K562 (cell line): Measurements from ENCODE around the gene LCN15. TPM values are rescaled to one million over a fixed set of nuclear protein-coding genes. Genes with fewer than 3 reads are reported as not detected.
A peak's percentile ranks its signal among the peaks of the same experiment; 100 is the strongest.

Experiments used
- ATAC-seq: fragments of 200-7000 bp; cut with Tn5 transposase; 3 replicates; pipeline ENCODE4 v1.9.1; 2020; ENCODE audit warnings: moderate library complexity
- BruUV-seq: library from RNA; stranded (reverse); fragments of 400-500 nt; replicated peaks from 2 replicates; lab custom pipeline; 2021; lab: Mats Ljungman, UMichigan
- CTCF ChIA-PET: fragments of 300-600 bp; formaldehyde crosslinking; extraction: SDS; loops from one replicate; lab custom pipeline; 2021; ENCODE audit warnings: low intra/inter-chr PET ratio; lab: Yijun Ruan, JAX
- POLR2A ChIA-PET: fragments of 300-600, 350-650 bp; sonication (Branson Sonifier 250); formaldehyde crosslinking; extraction: SDS; loops from one replicate; lab custom pipeline; 2021; ENCODE audit warnings: antibody characterized with exemption, inconsistent platforms; lab: Yijun Ruan, JAX
- DNase-seq, 4 experiments: peaks; one replicate each; pipeline versions ENCODE4 v3.0.0 to v3.0.0-alpha.2; 2011 to 2018; ENCODE audit warnings: low spot score in 3 of 4, mixed read lengths in 3 of 4; ENCODE audit errors: extremely low read depth in 1 of 4
- FAIRE-seq: peaks from 2 replicates; lab custom pipeline; 2011; peaks lifted over from hg19 to GRCh38; lab: Jason Lieb, UNC
- H2AFZ ChIP-seq: 2 replicates; pipeline ENCODE4 v1.6.0; 2011; ENCODE audit warnings: low read depth, low read length, control low read depth, inconsistent platforms
- H3K27ac ChIP-seq: fragments of 200-600 bp; 3 replicates; pipeline ENCODE4 v1.8.0; 2011; ENCODE audit warnings: low read depth, mild to moderate bottlenecking, control low read depth, inconsistent platforms, low read length, moderate library complexity, mixed read lengths; ENCODE audit errors: extremely low read depth
- H3K27me3 ChIP-seq, 2 experiments: fragments of 300-600 bp in 1 of 2; 2 replicates in 1 of 2; 3 replicates in 1 of 2; pipeline versions ENCODE4 v1.6.0 to v1.8.0; 2011; ENCODE audit warnings: inconsistent platforms in 2 of 2, low read length in 2 of 2, mild to moderate bottlenecking in 1 of 2, mixed read lengths in 1 of 2, moderate library complexity in 1 of 2; ENCODE audit not compliant: control insufficient read depth in 2 of 2, insufficient read depth in 2 of 2
- H3K36me3 ChIP-seq: fragments of 300-600 bp; 3 replicates; pipeline ENCODE4 v1.8.0; 2011; ENCODE audit warnings: mild to moderate bottlenecking, low read length, inconsistent platforms; ENCODE audit not compliant: control insufficient read depth, insufficient read depth
- H3K4me1 ChIP-seq, 2 experiments: fragments of 200-600 bp in 1 of 2; replicated peaks in 1 of 2; 2 replicates in 1 of 2; 3 replicates in 1 of 2; pipeline versions ENCODE4 v1.5.1 to v1.8.0; 2011; ENCODE audit warnings: inconsistent platforms in 2 of 2, low read length in 2 of 2, mild to moderate bottlenecking in 1 of 2, mixed read lengths in 1 of 2, moderate library complexity in 1 of 2; ENCODE audit not compliant: control insufficient read depth in 2 of 2, insufficient read depth in 2 of 2
- H3K4me2 ChIP-seq: 2 replicates; pipeline ENCODE4 v1.6.1; 2011; ENCODE audit warnings: low read length, control low read depth, inconsistent platforms, mixed read lengths; ENCODE audit not compliant: insufficient read depth
- H3K4me3 ChIP-seq: fragments of 200-600 bp; sonication (generic), shearing (Covaris generic); 2 replicates; pipeline ENCODE4 v1.5.1; 2016; ENCODE audit warnings: control low read depth, inconsistent platforms
- H3K79me2 ChIP-seq: fragments of 200-600 bp; 3 replicates; pipeline ENCODE4 v1.8.0; 2011; ENCODE audit warnings: low read length, inconsistent platforms; ENCODE audit not compliant: control insufficient read depth, insufficient read depth
- H3K9ac ChIP-seq, 2 experiments: 2 replicates each; pipeline versions ENCODE4 v1.6.0 to v1.6.1; 2011; ENCODE audit warnings: low read depth in 2 of 2, low read length in 2 of 2, control low read depth in 1 of 2, inconsistent platforms in 1 of 2, mild to moderate bottlenecking in 1 of 2, mixed read lengths in 1 of 2; ENCODE audit not compliant: insufficient read depth in 1 of 2
- H3K9me1 ChIP-seq: one replicate; pipeline ENCODE4 v1.6.0; 2011; ENCODE audit warnings: inconsistent platforms, mild to moderate bottlenecking, low read length, moderate library complexity; ENCODE audit not compliant: control insufficient read depth, insufficient read depth
- H3K9me3 ChIP-seq: replicated peaks from 2 replicates; pipeline ENCODE4 v1.5.1; 2011; ENCODE audit warnings: low read depth, low read length, inconsistent platforms; ENCODE audit not compliant: control insufficient read depth, insufficient read depth
- H4K20me1 ChIP-seq: replicated peaks from 2 replicates; pipeline ENCODE4 v1.6.1; 2011; ENCODE audit warnings: low read length, inconsistent platforms, mixed read lengths; ENCODE audit not compliant: control insufficient read depth, insufficient read depth
- CTCF ChIP-seq, 3 experiments: IDR thresholded peaks in 2 of 3; conservative IDR thresholded peaks in 1 of 3; 2 replicates each; pipeline ENCODE4 v1.5.1; 2011 to 2012; ENCODE audit warnings: low read length in 3 of 3, mild to moderate bottlenecking in 3 of 3, control low read depth in 2 of 3, improper control_type of control experiment in 1 of 3, inconsistent platforms in 1 of 3, low read depth in 1 of 3, mixed read lengths in 1 of 3, moderate library complexity in 1 of 3; ENCODE audit not compliant: insufficient read depth in 2 of 3
- U2AF1 ChIP-seq: fragments of 200-400 bp; formaldehyde crosslinking; optimal IDR thresholded peaks from 2 replicates; pipeline ENCODE3; 2017; ENCODE audit warnings: mild to moderate bottlenecking, low read depth, low read length, moderate library complexity
- ZBTB7A ChIP-seq: IDR thresholded peaks from 2 replicates; pipeline ENCODE4 v1.6.1; 2011; ENCODE audit warnings: low read depth, mild to moderate bottlenecking, low read length, moderate library complexity, borderline replicate concordance; ENCODE audit not compliant: control insufficient read depth
- ZNF217 ChIP-seq: sonication (generic); formaldehyde crosslinking; IDR thresholded peaks from 2 replicates; pipeline ENCODE4 v1.8.0; 2022; ENCODE audit warnings: mild to moderate bottlenecking, missing genetic modification reagents
- ZNF263 ChIP-seq: sonication (generic); formaldehyde crosslinking; IDR thresholded peaks from 2 replicates; pipeline ENCODE4 v1.8.0; 2022; ENCODE audit warnings: mild to moderate bottlenecking, missing genetic modification reagents, borderline replicate concordance
- WGBS: fragments of 100-300 bp; shearing (Covaris generic); methylation state at CpG from one replicate; pipeline ENCODE4 v1.1.6; 2016; ENCODE audit warnings: low coverage, mixed read lengths; ENCODE audit not compliant: insufficient coverage; ENCODE audit errors: missing lambda C conversion rate; 5-methylcytosine and 5-hydroxymethylcytosine counted together
- in situ Hi-C: fragments of 300-500 bp; cut with MboI; formaldehyde crosslinking; loops from 4 replicates; pipeline ENCODE4 v1.15.0; 2018; ENCODE audit warnings: inconsistent platforms, mixed read lengths
- intact Hi-C: fragments of 100-400 bp; cut with micrococcal nuclease; formaldehyde crosslinking; loops from 2 replicates; pipeline ENCODE4 v1.14.2; 2022
- polyA plus RNA-seq, 8 experiments: library from polyadenylated mRNA; depleted of rRNA in 4 of 8; stranded (reverse) in 5 of 8; unstranded in 3 of 8; fragments of >200 nt; fragmentation: Nextera tagmentation in 2 of 8; fragmentation: Illumina TruSeq in 1 of 8; extraction: Ambion mirVana in 2 of 8; extraction: Trizol in 1 of 8; gene quantifications; 2 replicates each; pipeline versions ENCODE4 v1.2.1 to v1.2.3, GENCODE V29; 2011 to 2014; ENCODE audit warnings: inconsistent platforms in 1 of 8, missing spikeins in 1 of 8
- total RNA-seq, 7 experiments: library from RNA; depleted of rRNA in 6 of 7; stranded (reverse); fragments of >200 nt in 6 of 7; fragmentation: Illumina TruSeq in 2 of 7; extraction: Trizol in 2 of 7; gene quantifications; 2 replicates each; pipeline versions ENCODE4 v1.2.1 to v1.2.3, GENCODE V29; 2011 to 2021; ENCODE audit warnings: low replicate concordance in 1 of 7
- TF ChIP-seq, protein P1 (sequence below), 2 experiments: IDR thresholded peaks; 2 replicates each; pipeline ENCODE4 v1.6.1; 2011; ENCODE audit warnings: borderline replicate concordance in 1 of 2, control low read depth in 1 of 2, low read depth in 1 of 2, low read length in 1 of 2, mild to moderate bottlenecking in 1 of 2, mixed read lengths in 1 of 2, moderate library complexity in 1 of 2; ENCODE audit not compliant: insufficient read depth in 1 of 2, insufficient read length in 1 of 2, poor library complexity in 1 of 2, severe bottlenecking in 1 of 2; ENCODE audit errors: extremely low read depth in 1 of 2

Gene LCN15
- total and polyA plus RNA-seq, 9 of the 15 experiments (the other 6 are each of a cell fraction or from before 2014, with no cell fraction given): 0.66 TPM; not detected in 8

DNA sequence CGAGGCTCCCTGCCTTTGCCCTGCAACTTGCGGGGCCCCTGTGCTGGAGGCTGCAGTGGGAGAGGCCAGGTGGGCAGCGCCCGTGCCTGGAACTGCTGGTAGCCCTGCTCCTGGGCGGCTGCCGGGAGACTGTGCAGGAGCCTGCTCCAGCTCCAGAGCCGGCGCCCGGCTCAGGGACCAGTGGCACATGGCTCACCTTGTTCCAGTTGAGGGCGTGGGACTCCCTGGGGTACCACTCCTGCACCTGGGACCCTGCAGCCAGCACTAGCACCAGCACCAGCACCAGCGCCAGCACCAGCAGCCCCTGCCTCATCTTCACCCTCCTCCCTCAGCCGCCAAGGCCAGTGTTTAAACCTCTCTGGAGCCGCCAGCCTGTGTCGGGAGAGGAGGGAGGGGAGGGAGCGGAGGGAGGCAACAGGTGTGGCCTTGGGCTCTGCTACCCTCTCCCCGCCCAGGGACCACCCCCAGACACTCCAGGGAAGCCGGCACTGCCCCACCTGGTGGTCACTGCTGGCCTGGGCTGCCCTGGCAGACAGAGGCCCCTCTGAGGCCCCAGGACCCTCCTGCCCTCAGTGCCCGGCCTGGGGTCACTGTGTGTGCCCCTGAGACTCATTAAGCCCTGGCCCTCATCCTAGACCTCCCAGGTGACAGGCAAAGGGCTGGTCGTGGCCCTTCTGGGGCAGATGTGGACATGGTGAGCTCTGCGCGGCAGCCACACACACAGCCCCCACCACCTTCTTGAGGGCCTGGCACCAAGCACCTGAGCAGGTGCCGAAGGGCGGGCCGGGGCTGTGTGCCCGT is 21.5 kb downstream of the LCN15 start, which contains the start of gene LCN10:
TSS of gene LCN10 (minus strand) at position 350 of the 801 bp plus-strand sequence. CDS start at position 313, 37 bp downstream.
- WGBS: 33% methylated on average over 23 of the region's 25 CpGs
- BruUV-seq: no TSS peak
- no peaks in the 10 kb centered on the region for H3K36me3 ChIP-seq
- H3K9me1 ChIP-seq: no peaks in the 10 kb centered on the region
- DNase-seq (peak in 2 of 4 experiments; percentile 74 to 80), ATAC-seq (peak; percentile 73), FAIRE-seq (no peak)
- peaks cover 16 to 89% of the 10 kb centered on the region in 2 experiments for H3K4me1 ChIP-seq
- H3K4me3 ChIP-seq: no peak within 1 kb of the TSS
- no peak within 1 kb of the TSS for H3K4me2 ChIP-seq
- TF ChIP-seq ZBTB7A (peak; percentile 66; the same call in 1 of the 2 replicates), CTCF (IDR thresholded peaks at IDR 0.05 in 2 of 3, conservative IDR thresholded peaks at IDR 0.05 in 1 of 3; ENCODE audit: insufficient read depth in 2 of 3, low read depth in 1 of 3, low read length in 3 of 3) (peak; percentile 31 to 54 (median 37); a peak in 4 of 6 replicates), ZNF217 (no peak), ZNF263 (CRISPR knock-in tag) (0 out of 2 replicates have a peak, but pooled peaks have one; percentile 16), U2AF1 (no peak)
- TF ChIP-seq, protein P1, sequence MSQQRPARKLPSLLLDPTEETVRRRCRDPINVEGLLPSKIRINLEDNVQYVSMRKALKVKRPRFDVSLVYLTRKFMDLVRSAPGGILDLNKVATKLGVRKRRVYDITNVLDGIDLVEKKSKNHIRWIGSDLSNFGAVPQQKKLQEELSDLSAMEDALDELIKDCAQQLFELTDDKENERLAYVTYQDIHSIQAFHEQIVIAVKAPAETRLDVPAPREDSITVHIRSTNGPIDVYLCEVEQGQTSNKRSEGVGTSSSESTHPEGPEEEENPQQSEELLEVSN (IDR thresholded peaks at IDR 0.05; ENCODE audit: borderline replicate concordance in 1 of 2, extremely low read depth in 1 of 2, insufficient read depth in 1 of 2, insufficient read length in 1 of 2, low read depth in 1 of 2, low read length in 1 of 2, poor library complexity in 1 of 2, severe bottlenecking in 1 of 2): peak in 1 of 2 experiments; percentile 3
- H2AFZ ChIP-seq: no peak within 1 kb of the TSS; the same call in 1 of the 2 replicates
- in situ Hi-C loops (no loop called here), intact Hi-C loops (no loop called here)
- H3K9ac ChIP-seq: peak within 1 kb of the TSS in 1 of 2 experiments; percentile 65; a peak in 2 of 4 replicates
- no peaks in the 10 kb centered on the region for H4K20me1 ChIP-seq
- no peak within 1 kb of the TSS for H3K27ac ChIP-seq
- ChIA-PET CTCF (no interaction called here), POLR2A (interaction anchor here (0.6 to 1.9 kb wide), 3 partner anchors 12 to 16 kb away, joined by 3 to 13 read pairs (median 6); no protein-coding TSS in a partner anchor)
- H3K79me2 ChIP-seq: no peaks in the 10 kb centered on the region
- peaks cover 0 to 5% of the 10 kb centered on the region in 2 experiments; a peak in 3 of 5 replicates for H3K27me3 ChIP-seq
- no peaks in the 10 kb centered on the region for H3K9me3 ChIP-seq
